SK-N-SH (cell line): ENCODE measurements around the gene HOXC11. TPM values are rescaled to one million over a fixed set of nuclear protein-coding genes. Genes with fewer than 3 reads are reported as not detected.
A peak's percentile ranks its signal among the peaks of the same experiment; 100 is the strongest.

Experiments used
- CTCF ChIA-PET: fragments of 300-600, 350-600 bp; formaldehyde crosslinking; extraction: SDS; loops from one replicate; lab custom pipeline; 2021; lab: Yijun Ruan, JAX
- POLR2A ChIA-PET: fragments of 350-600 bp; sonication (Branson Sonifier 250); formaldehyde crosslinking; extraction: SDS; loops from one replicate; lab custom pipeline; 2020; ENCODE audit warnings: antibody characterized with exemption, inconsistent platforms; lab: Yijun Ruan, JAX
- DNase-seq: peaks from one replicate; pipeline ENCODE4 v3.0.0; 2012
- H2AFZ ChIP-seq: fragments of 200-600 bp; sonication (generic); 2 replicates; pipeline ENCODE4 v1.8.1; 2016; ENCODE audit warnings: antibody characterized with exemption, mild to moderate bottlenecking, low read depth
- H3F3A ChIP-seq: fragments of 200-600 bp; sonication (generic); replicated peaks from 2 replicates; pipeline ENCODE3; 2016; ENCODE audit warnings: antibody characterized with exemption, mild to moderate bottlenecking; ENCODE audit not compliant: insufficient read depth
- H3K27ac ChIP-seq, 2 experiments: fragments of 200-500 bp in 1 of 2; fragments of 200-600 bp in 1 of 2; sonication (Bioruptor generic) in 1 of 2; sonication (generic), shearing (Covaris generic) in 1 of 2; 2 replicates each; pipeline versions ENCODE4 v1.5.1 to v1.6.1; 2014 to 2016; ENCODE audit warnings: low read depth in 2 of 2, inconsistent platforms in 1 of 2, low read length in 1 of 2, mild to moderate bottlenecking in 1 of 2, mixed read lengths in 1 of 2
- H3K27me3 ChIP-seq: fragments of 200-600 bp; sonication (generic), shearing (Covaris generic); 2 replicates; pipeline ENCODE4 v1.6.1; 2016; ENCODE audit warnings: mixed run types; ENCODE audit not compliant: insufficient read depth
- H3K36me3 ChIP-seq, 2 experiments: fragments of 200-500 bp in 1 of 2; fragments of 200-600 bp in 1 of 2; sonication (Bioruptor generic) in 1 of 2; sonication (generic) in 1 of 2; replicated peaks in 1 of 2; 2 replicates each; pipeline versions ENCODE3 to v1.5.1; 2014 to 2016; ENCODE audit warnings: low read length in 1 of 2, mild to moderate bottlenecking in 1 of 2; ENCODE audit not compliant: insufficient read depth in 2 of 2, control insufficient read depth in 1 of 2
- H3K4me1 ChIP-seq, 2 experiments: fragments of 200-500 bp in 1 of 2; fragments of 200-600 bp in 1 of 2; sonication (Bioruptor generic) in 1 of 2; sonication (generic), shearing (Covaris generic) in 1 of 2; 2 replicates each; pipeline versions ENCODE4 v1.5.1 to v1.6.1; 2014 to 2016; ENCODE audit warnings: low read depth in 1 of 2, low read length in 1 of 2, mixed run types in 1 of 2; ENCODE audit not compliant: insufficient read depth in 2 of 2, control insufficient read depth in 1 of 2
- H3K4me2 ChIP-seq: fragments of 200-600 bp; sonication (generic), shearing (Covaris generic); 2 replicates; pipeline ENCODE4 v1.6.1; 2017; ENCODE audit warnings: mixed run types
- H3K4me3 ChIP-seq, 2 experiments: fragments of 200-500 bp in 1 of 2; fragments of 200-600 bp in 1 of 2; sonication (Bioruptor generic) in 1 of 2; sonication (generic), shearing (Covaris generic) in 1 of 2; 2 replicates each; pipeline versions ENCODE4 v1.5.1 to v1.8.1; 2014 to 2016; ENCODE audit warnings: low read depth in 2 of 2, inconsistent platforms in 1 of 2, low read length in 1 of 2, mild to moderate bottlenecking in 1 of 2, mixed read lengths in 1 of 2, moderate library complexity in 1 of 2
- H3K79me2 ChIP-seq: fragments of 200-600 bp; sonication (generic); 2 replicates; pipeline ENCODE4 v1.8.1; 2017; ENCODE audit warnings: mild to moderate bottlenecking; ENCODE audit not compliant: insufficient read depth
- H3K9ac ChIP-seq: fragments of 200-600 bp; sonication (generic); 2 replicates; pipeline ENCODE4 v1.6.1; 2017; ENCODE audit warnings: mixed run types
- H3K9me2 ChIP-seq: fragments of 200-600 bp; sonication (generic); 2 replicates; pipeline ENCODE4 v1.6.1; 2017; ENCODE audit warnings: mixed run types
- H3K9me3 ChIP-seq: fragments of 200-600 bp; sonication (generic); 2 replicates; pipeline ENCODE4 v1.6.1; 2017; ENCODE audit warnings: mixed run types, mild to moderate bottlenecking, moderate library complexity
- H4K20me1 ChIP-seq: fragments of 200-600 bp; sonication (generic); 2 replicates; pipeline ENCODE4 v1.6.1; 2017; ENCODE audit warnings: mild to moderate bottlenecking, mixed run types; ENCODE audit not compliant: insufficient read depth
- CTCF ChIP-seq: fragments of 200-600 bp; sonication (generic); IDR thresholded peaks from 2 replicates; pipeline ENCODE4 v1.6.1; 2017; ENCODE audit warnings: antibody characterized with exemption, mild to moderate bottlenecking, moderate library complexity
- EZH2phosphoT487 ChIP-seq: fragments of 200-600 bp; sonication (generic); IDR thresholded peaks from 2 replicates; pipeline ENCODE4 v1.6.1; 2017; ENCODE audit warnings: low read depth, mixed run types, mild to moderate bottlenecking, antibody characterized with exemption, moderate library complexity, borderline replicate concordance
- FOXM1 ChIP-seq: IDR thresholded peaks from 2 replicates; pipeline ENCODE4 v1.4.0; 2012; ENCODE audit warnings: low read depth, mild to moderate bottlenecking
- MEF2A ChIP-seq: IDR thresholded peaks from 2 replicates; pipeline ENCODE4 v1.4.0; 2012; ENCODE audit warnings: low read depth, borderline replicate concordance
- RAD21 ChIP-seq: IDR thresholded peaks from 2 replicates; pipeline ENCODE4 v1.6.1; 2012; ENCODE audit warnings: mild to moderate bottlenecking, low read length
- SMC3 ChIP-seq: IDR thresholded peaks from 2 replicates; pipeline ENCODE4 v1.6.1; 2012; ENCODE audit warnings: low read depth, low read length, improper control_type of control experiment
- TEAD4 ChIP-seq: IDR thresholded peaks from 2 replicates; pipeline ENCODE4 v1.4.0; 2012; ENCODE audit warnings: mild to moderate bottlenecking, borderline replicate concordance; ENCODE audit not compliant: insufficient read depth
- WGBS: methylation state at CpG from one replicate; pipeline ENCODE4 v1.1.6; 2017; ENCODE audit warnings: low lambda C conversion rate; 5-methylcytosine and 5-hydroxymethylcytosine counted together
- polyA plus RNA-seq, 3 experiments: library from polyadenylated mRNA; depleted of rRNA; stranded (reverse); fragments of >200 nt; gene quantifications; 2 replicates each; pipeline ENCODE4 v1.2.3, GENCODE V29; 2012
- TF ChIP-seq, protein P1 (sequence below): IDR thresholded peaks from 2 replicates; pipeline ENCODE4; 2012
- TF ChIP-seq, protein P2 (sequence below): fragments of 150-350 bp; IDR thresholded peaks from 2 replicates; pipeline ENCODE4 v1.6.1; 2016; ENCODE audit warnings: mild to moderate bottlenecking, low read depth, low read length

The HOXC11 gene
- polyA plus RNA-seq, 1 of the 3 experiments (the other 2 are of a cell fraction): not detected

GRCh38 chr12:53983568-53983949 lies 10.6 kb downstream of the HOXC11 start:
- Histone ChIP-seq H3K9me2 (no peaks in the 10 kb centered on the region), H3K4me1 (peaks cover 0 to 12% of the 10 kb centered on the region in 2 experiments; a peak in 2 of 4 replicates), H3K4me2 (no peak overlapping the region), H3K27me3 (peaks cover 95% of the 10 kb centered on the region), H3K79me2 (no peaks in the 10 kb centered on the region), H3K9me3 (no peaks in the 10 kb centered on the region), H4K20me1 (no peaks in the 10 kb centered on the region), H3K9ac (no peak overlapping the region), H2AFZ (no peak overlapping the region), H3K36me3 (no peaks in the 10 kb centered on the region), H3K4me3 (no peak overlapping the region), H3F3A (no peaks in the 10 kb centered on the region), H3K27ac (no peak overlapping the region)
- 38% methylated on average over 17 of the region's 17 CpGs for WGBS
- CTCF ChIA-PET: interaction anchor here (1.7 to 12.8 kb wide), 7 partner anchors 11 to 232 kb away, joined by 3 to 194 read pairs (median 134); partner anchors contain the start of genes HOTAIR, HOXC11 and HOXC9
- DNase-seq: no peak
- POLR2A ChIA-PET: no interaction called here
- TF ChIP-seq TEAD4: no peak

DNA sequence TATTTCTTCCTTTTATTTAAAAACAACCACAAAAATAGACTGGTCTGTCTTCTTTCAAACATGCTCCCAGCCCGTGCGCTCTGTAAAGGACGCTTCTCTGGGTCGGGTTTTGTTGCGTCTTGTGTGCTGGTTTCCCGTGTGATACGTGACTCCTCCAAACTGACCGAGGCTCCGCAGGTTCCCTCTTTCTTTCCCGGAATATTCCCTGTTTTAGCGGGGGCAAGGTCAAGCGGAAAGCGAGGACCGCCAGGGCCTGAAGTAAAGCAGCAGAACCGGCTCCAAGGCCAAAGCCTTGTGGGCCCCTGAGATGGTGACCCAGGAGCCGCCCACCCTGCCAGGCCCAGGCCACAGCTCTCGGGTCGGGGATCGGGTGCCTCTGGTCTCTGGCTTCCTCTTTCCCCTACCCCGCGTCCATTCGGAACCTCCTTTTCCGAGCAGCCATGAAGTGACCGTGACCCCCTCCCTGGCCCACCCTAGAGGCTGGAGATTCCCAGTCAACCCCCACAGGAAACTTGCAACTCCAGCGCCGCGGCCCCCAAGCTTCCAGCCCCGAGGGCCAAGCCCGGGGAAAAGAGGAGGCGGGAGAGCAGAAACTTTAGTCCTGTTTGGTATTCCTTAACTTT lies 11.1 kb downstream of the HOXC11 start:
- Histone ChIP-seq H3K27ac (no peak overlapping the region), H3K4me1 (peaks cover 0 to 12% of the 10 kb centered on the region in 2 experiments; a peak in 1 of 4 replicates), H3F3A (no peaks in the 10 kb centered on the region), H2AFZ (no peak overlapping the region), H3K4me3 (no peak overlapping the region), H3K27me3 (peaks cover 95% of the 10 kb centered on the region), H3K9me2 (no peaks in the 10 kb centered on the region), H3K9ac (no peak overlapping the region), H4K20me1 (no peaks in the 10 kb centered on the region)
- CTCF ChIA-PET: interaction anchor here (1.1 to 12.8 kb wide), 29 partner anchors 9 to 407 kb away, joined by 3 to 194 read pairs (median 6); partner anchors contain the start of genes HOTAIR, HOXC11, HOXC12 and HOXC9
- WGBS: 28% methylated on average over 27 of the region's 30 CpGs
- TF ChIP-seq, protein P1, sequence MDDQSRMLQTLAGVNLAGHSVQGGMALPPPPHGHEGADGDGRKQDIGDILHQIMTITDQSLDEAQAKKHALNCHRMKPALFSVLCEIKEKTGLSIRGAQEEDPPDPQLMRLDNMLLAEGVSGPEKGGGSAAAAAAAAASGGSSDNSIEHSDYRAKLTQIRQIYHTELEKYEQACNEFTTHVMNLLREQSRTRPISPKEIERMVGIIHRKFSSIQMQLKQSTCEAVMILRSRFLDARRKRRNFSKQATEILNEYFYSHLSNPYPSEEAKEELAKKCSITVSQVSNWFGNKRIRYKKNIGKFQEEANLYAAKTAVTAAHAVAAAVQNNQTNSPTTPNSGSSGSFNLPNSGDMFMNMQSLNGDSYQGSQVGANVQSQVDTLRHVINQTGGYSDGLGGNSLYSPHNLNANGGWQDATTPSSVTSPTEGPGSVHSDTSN: no peak
- TF ChIP-seq SMC3 (no peak), MEF2A (no peak), FOXM1 (no peak), CTCF (no peak), RAD21 (no peak), TEAD4 (no peak), EZH2phosphoT487 (peak; percentile 86; the same call in 1 of the 2 replicates)
- TF ChIP-seq, protein P2, sequence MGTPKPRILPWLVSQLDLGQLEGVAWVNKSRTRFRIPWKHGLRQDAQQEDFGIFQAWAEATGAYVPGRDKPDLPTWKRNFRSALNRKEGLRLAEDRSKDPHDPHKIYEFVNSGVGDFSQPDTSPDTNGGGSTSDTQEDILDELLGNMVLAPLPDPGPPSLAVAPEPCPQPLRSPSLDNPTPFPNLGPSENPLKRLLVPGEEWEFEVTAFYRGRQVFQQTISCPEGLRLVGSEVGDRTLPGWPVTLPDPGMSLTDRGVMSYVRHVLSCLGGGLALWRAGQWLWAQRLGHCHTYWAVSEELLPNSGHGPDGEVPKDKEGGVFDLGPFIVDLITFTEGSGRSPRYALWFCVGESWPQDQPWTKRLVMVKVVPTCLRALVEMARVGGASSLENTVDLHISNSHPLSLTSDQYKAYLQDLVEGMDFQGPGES: no peak
- TF ChIP-seq, all 33 proteins: peak for 1
- H3K4me2 ChIP-seq: no peak overlapping the region
- no peaks in the 10 kb centered on the region for H3K9me3 ChIP-seq
- H3K79me2 ChIP-seq: no peaks in the 10 kb centered on the region
- POLR2A ChIA-PET: interaction anchor here (0.6 kb wide), 1 partner anchor 15 kb away, joined by 3 read pairs; no protein-coding TSS in a partner anchor
- DNase-seq: no peak
- no peaks in the 10 kb centered on the region for H3K36me3 ChIP-seq
